Peyer's patch (tissue), 4 donors: ENCODE data around the gene ADGRF4.

ENCODE experiments used
- POLR2A ChIP-seq, 2 donors: fragments of 450-650 bp; IDR thresholded peaks; one replicate each; pipeline ENCODE4 v1.5.1; 2017; ENCODE audit warnings: antibody characterized with exemption in 2 of 2, mild to moderate bottlenecking in 2 of 2, moderate library complexity in 2 of 2
- TF ChIP-seq, protein P1 (sequence below), 6 experiments: fragments of 450-650 bp in 4 of 6; fragments of 200-600 bp in 2 of 6; sonication (generic) in 1 of 6; IDR thresholded peaks; one replicate each; pipeline ENCODE4 v1.5.1; 2017 to 2019; ENCODE audit warnings: antibody characterized with exemption in 6 of 6, mild to moderate bottlenecking in 3 of 6, moderate library complexity in 1 of 6

DNA sequence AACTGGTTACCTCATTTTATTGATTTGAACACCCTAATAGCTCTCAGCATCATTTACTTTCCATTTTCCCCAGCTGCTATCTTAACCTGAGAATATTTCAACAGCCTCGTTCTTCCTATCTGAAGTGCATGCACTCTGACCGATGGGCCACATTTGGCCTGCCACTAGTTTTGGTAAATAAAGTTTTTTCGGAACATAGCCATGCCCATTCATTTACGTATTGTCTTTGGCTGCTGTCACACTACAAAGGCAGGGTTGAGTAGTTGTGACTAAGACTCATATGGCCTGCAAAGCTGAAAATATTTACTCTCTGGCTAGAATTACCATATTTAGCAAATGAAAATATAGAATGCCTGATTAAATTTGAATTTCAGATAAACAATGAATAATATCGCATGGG lies 10.8 kb downstream of the ADGRF4 start:
- TF ChIP-seq, protein P1, sequence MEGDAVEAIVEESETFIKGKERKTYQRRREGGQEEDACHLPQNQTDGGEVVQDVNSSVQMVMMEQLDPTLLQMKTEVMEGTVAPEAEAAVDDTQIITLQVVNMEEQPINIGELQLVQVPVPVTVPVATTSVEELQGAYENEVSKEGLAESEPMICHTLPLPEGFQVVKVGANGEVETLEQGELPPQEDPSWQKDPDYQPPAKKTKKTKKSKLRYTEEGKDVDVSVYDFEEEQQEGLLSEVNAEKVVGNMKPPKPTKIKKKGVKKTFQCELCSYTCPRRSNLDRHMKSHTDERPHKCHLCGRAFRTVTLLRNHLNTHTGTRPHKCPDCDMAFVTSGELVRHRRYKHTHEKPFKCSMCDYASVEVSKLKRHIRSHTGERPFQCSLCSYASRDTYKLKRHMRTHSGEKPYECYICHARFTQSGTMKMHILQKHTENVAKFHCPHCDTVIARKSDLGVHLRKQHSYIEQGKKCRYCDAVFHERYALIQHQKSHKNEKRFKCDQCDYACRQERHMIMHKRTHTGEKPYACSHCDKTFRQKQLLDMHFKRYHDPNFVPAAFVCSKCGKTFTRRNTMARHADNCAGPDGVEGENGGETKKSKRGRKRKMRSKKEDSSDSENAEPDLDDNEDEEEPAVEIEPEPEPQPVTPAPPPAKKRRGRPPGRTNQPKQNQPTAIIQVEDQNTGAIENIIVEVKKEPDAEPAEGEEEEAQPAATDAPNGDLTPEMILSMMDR (IDR thresholded peaks at IDR 0.05) = no peak
- TF ChIP-seq POLR2A (IDR thresholded peaks at IDR 0.05) = no peak
